Upper lobe of left lung (tissue), 6 donors: ENCODE data around the gene ACD. TPM values are rescaled to one million over a fixed set of nuclear protein-coding genes. Genes with fewer than 3 reads are reported as not detected.

ENCODE experiments used
- ATAC-seq, 2 donors: fragments of 200-7000 bp; cut with Tn5 transposase; one replicate each; pipeline ENCODE4 v1.9.1; 2022; ENCODE audit warnings: mild to moderate bottlenecking in 2 of 2, moderate library complexity in 2 of 2; ENCODE audit not compliant: low FRiP score in 2 of 2
- DNase-seq, 2 donors: peaks; one replicate each; pipeline ENCODE4 v3.0.0-alpha.2; 2019 to 2020
- H3K27ac ChIP-seq, 4 donors: fragments of 200-600 bp; sonication (generic); one replicate each; pipeline ENCODE4 v1.5.1; 2016 to 2019
- H3K27me3 ChIP-seq, 4 donors: fragments of 200-600 bp; sonication (generic); one replicate each; pipeline ENCODE4 v1.5.1; 2017 to 2019
- H3K36me3 ChIP-seq, 4 donors: fragments of 200-600 bp; sonication (generic); one replicate each; pipeline ENCODE4 v1.5.1; 2016 to 2019
- H3K4me1 ChIP-seq, 4 donors: fragments of 200-600 bp; sonication (generic); one replicate each; pipeline ENCODE4 v1.5.1; 2018 to 2019
- H3K4me3 ChIP-seq, 4 donors: fragments of 200-600 bp; sonication (generic); one replicate each; pipeline ENCODE4 v1.5.1; 2017 to 2019; ENCODE audit warnings: mild to moderate bottlenecking in 2 of 4, moderate library complexity in 1 of 4
- H3K9me3 ChIP-seq, 4 donors: fragments of 200-600 bp; sonication (generic); one replicate each; pipeline ENCODE4 v1.5.1; 2018 to 2019
- EP300 ChIP-seq, 4 donors: sonication (generic); formaldehyde crosslinking; IDR thresholded peaks; one replicate each; pipeline ENCODE4 v1.5.1; 2017; ENCODE audit warnings: antibody characterized with exemption in 4 of 4, control low read depth in 2 of 4
- POLR2A ChIP-seq, 4 donors: fragments of 450-650 bp; IDR thresholded peaks; one replicate each; pipeline ENCODE4 v1.5.1; 2016 to 2017; ENCODE audit warnings: antibody characterized with exemption in 4 of 4, mild to moderate bottlenecking in 2 of 4
- POLR2AphosphoS5 ChIP-seq, 2 donors: sonication (generic); formaldehyde crosslinking; IDR thresholded peaks; one replicate each; pipeline ENCODE4 v1.5.1; 2017; ENCODE audit warnings: antibody characterized with exemption in 2 of 2
- WGBS, 2 donors: methylation state at CpG; one replicate each; pipeline ENCODE4 v1.1.5; 2017 to 2018; 5-methylcytosine and 5-hydroxymethylcytosine counted together
- total RNA-seq, 6 donors: library from RNA; depleted of rRNA in 4 of 6; stranded (reverse); fragments of >200 nt in 4 of 6; gene quantifications; one replicate each; pipeline versions ENCODE4 v1.1.0 to v1.2.1, GENCODE V29; 2016 to 2021
- TF ChIP-seq, protein P1 (sequence below), 6 experiments: fragments of 450-650 bp in 4 of 6; fragments of 200-600 bp in 2 of 6; sonication (generic) in 2 of 6; IDR thresholded peaks; one replicate each; pipeline ENCODE4 v1.5.1; 2016 to 2019; ENCODE audit warnings: antibody characterized with exemption in 6 of 6
- donor health status: DM: no; HTN: no; CAD: no; lungs with moderate emphysema.
- donor health status: DM: no; HTN: yes; CAD: no; lungs with severe emphysema.

ACD gene
- total RNA-seq, 6 donors from 2014 or later, result 15.8 to 25.1 (median 18.8) TPM

DNA sequence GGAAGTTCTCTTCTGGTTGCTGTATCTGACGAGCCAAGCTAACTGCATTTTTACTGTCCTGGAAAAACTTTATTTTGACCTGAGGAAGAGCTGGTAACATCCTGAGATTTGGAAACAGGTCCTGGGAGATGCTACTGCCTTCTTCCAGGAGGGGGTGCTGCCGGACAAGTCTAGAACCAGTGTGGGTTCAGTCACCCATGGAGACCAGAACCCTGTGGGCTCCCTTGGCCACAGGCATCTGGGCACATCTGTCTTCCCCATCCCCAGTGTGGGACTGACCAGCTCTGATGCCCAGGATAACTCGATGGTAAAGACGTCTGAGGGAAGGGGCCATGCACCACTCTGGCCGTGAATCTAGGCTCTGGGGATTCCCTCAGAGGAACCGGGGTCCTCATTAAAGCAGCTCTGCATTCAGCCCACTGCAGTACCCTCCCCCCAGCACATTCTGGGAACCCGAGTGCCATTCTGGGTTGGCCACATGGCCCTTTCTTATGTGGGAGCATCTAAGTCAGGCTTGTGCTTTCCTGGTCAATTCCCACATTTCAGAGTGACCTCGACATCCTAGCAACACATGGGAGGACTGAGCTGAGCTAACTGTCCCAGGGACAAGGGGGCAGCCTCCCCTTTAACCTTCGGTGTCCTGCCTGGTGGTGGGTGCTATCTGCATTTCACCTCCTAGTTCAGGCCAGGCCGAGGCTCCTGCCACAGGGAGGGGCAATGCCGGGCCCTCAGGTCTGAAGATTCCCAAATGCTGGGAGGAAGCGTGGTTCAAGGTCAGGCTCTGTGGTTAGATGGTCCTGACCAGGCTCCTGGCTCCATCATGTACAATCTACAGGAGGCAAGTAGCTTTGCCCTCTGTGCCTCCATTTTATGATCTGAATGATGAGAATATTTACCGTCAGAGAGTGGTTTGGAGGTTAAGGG is 12.9 kb upstream of the ACD start:
- H3K4me1 ChIP-seq, result peaks cover 40 to 62% (median 47%) of the 10 kb centered on the region in 4 donors
- WGBS, 2 donors, result 28 to 41% methylated on average over 8 to 12 of the region's 13 CpGs
- no peaks in the 10 kb centered on the region for H3K27me3 ChIP-seq
- peaks cover 0 to 6% (median 2%) of the 10 kb centered on the region in 4 donors for H3K36me3 ChIP-seq
- peak in 1 of 2 donors; percentile 80 for DNase-seq
- peak overlapping the region; percentile 76 to 90 (median 88) for H3K27ac ChIP-seq
- H3K4me3 ChIP-seq, result no peak overlapping the region
- no peaks in the 10 kb centered on the region for H3K9me3 ChIP-seq
- peak; percentile 74 for ATAC-seq
- TF ChIP-seq, protein P1, sequence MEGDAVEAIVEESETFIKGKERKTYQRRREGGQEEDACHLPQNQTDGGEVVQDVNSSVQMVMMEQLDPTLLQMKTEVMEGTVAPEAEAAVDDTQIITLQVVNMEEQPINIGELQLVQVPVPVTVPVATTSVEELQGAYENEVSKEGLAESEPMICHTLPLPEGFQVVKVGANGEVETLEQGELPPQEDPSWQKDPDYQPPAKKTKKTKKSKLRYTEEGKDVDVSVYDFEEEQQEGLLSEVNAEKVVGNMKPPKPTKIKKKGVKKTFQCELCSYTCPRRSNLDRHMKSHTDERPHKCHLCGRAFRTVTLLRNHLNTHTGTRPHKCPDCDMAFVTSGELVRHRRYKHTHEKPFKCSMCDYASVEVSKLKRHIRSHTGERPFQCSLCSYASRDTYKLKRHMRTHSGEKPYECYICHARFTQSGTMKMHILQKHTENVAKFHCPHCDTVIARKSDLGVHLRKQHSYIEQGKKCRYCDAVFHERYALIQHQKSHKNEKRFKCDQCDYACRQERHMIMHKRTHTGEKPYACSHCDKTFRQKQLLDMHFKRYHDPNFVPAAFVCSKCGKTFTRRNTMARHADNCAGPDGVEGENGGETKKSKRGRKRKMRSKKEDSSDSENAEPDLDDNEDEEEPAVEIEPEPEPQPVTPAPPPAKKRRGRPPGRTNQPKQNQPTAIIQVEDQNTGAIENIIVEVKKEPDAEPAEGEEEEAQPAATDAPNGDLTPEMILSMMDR (IDR thresholded peaks at IDR 0.05), result peak; percentile 67 to 80 (median 74)
- no peak for TF ChIP-seq EP300 (IDR thresholded peaks at IDR 0.05)

DNA sequence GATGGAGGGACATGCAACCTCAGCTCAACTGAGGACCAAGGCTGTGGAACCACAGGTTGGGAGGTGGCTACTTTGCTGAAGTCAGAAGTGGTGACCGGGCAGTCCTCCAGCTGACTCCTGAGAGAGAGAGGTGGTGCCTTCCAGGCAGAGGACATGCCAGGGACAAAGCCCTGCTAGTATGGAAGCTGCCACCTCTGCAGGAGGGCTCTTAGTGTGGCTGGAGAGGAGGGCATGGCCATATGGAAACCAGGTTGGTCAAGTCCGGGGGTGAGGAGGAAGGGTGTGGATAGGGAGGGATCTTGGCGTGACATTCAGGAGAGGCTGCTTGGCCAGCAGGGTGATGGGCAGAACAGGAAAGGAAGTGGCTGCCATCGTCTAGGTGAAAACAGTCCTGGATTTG is 12.2 kb upstream of the ACD start:
- WGBS, 2 donors, result 25 to 30% methylated on average over 4 of the region's 4 CpGs

DNA sequence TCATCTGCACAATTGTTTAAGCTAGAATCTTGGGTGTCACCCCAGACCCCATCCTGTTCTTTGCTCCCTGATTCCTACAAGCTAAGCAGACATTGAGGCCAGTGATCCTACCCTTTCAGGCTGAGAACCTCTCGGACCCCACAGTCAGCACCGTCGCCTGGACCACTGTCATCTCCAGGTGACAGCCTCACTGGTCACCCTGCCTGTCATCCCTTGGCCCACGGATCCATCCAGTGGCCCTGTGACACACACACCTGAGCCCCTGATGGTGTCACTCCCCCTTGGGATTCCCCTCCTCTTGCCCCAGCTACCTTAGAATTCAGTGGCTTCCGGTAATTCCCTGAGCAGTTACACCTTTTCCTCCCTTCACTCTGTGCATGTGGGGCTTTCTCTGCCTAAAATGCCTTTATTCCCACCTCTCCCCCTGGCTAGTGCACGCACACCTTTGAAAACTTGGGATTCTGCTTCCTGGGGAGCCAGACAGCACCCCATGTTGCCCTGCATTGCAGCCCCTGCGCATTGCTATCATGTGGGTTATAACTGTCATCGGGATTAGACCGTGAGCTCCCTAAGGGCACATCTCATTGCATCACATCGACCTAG is 9.5 kb upstream of the ACD start:
- peaks cover 50 to 61% (median 53%) of the 10 kb centered on the region in 4 donors for H3K4me1 ChIP-seq
- WGBS, 2 donors, result 93 to 94% methylated on average over 6 to 10 of the region's 10 CpGs
- ATAC-seq (no peak), DNase-seq (no peak)
- H3K36me3 ChIP-seq, result peaks cover 0 to 5% (median 0%) of the 10 kb centered on the region in 4 donors
- TF ChIP-seq EP300 (IDR thresholded peaks at IDR 0.05) (no peak), POLR2A (IDR thresholded peaks at IDR 0.05) (no peak), POLR2AphosphoS5 (IDR thresholded peaks at IDR 0.05) (no peak)
- TF ChIP-seq, protein P1 (IDR thresholded peaks at IDR 0.05), result no peak
- H3K27me3 ChIP-seq, result no peaks in the 10 kb centered on the region
- no peaks in the 10 kb centered on the region for H3K9me3 ChIP-seq
- no peak overlapping the region for H3K4me3 ChIP-seq
- H3K27ac ChIP-seq, result no peak overlapping the region

More for the DNA sequence above, 12.2 kb upstream of the ACD start:
- Histone ChIP-seq H3K9me3 (no peaks in the 10 kb centered on the region), H3K36me3 (peaks cover 0 to 6% (median 2%) of the 10 kb centered on the region in 4 donors), H3K4me3 (no peak overlapping the region), H3K4me1 (peaks cover 47 to 64% (median 51%) of the 10 kb centered on the region in 4 donors), H3K27ac (peak overlapping the region in 3 of 4 donors; percentile 30 to 90 (median 88)), H3K27me3 (no peaks in the 10 kb centered on the region)
- ATAC-seq (no peak), DNase-seq (peak in 1 of 2 donors; percentile 87)
- TF ChIP-seq, protein P1 (IDR thresholded peaks at IDR 0.05), result no peak
- TF ChIP-seq POLR2A (IDR thresholded peaks at IDR 0.05), result no peak
- no peak for TF ChIP-seq POLR2AphosphoS5 (IDR thresholded peaks at IDR 0.05)
- no peak for TF ChIP-seq EP300 (IDR thresholded peaks at IDR 0.05)

DNA sequence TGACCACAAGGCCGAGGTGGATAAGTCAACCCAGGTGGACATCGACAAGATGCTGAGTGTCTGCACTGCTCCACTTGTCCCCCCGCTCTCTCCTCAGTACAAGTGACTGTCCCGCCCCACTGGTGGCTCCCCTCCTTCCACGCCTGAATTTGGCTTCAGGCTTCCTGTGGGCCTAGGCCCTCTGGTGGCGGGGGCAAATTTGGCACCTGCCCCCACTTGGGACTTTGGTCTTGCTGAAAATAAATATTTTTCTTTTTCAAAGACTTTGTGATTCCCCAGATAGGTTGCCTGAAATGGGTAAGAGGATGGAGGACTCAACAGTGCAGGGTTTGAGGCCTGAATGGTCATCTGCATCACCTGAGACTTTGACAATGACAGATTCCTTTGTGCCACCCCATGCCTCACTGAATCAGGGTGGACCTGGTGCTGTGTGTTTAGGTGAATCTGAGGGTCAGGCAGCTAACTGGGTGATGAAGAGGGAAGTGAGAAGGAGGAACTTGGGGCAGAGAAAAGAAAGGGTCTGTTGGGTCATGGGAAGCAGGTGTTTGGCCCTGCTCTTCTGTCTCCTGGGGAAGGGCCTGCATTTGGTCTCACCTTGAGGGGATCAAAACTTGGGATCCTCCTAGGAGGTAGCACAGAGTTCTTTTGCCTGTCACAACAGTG is 8.6 kb upstream of the ACD start:
- ATAC-seq, result no peak
- DNase-seq, result no peak
- WGBS, 2 donors, result 81 to 91% methylated on average over 6 of the region's 6 CpGs
- Histone ChIP-seq H3K36me3 (peaks cover 0 to 6% (median 2%) of the 10 kb centered on the region in 4 donors), H3K27me3 (no peaks in the 10 kb centered on the region), H3K27ac (peak overlapping the region in 2 of 4 donors; percentile 96 to 97), H3K4me3 (no peak overlapping the region), H3K4me1 (peaks cover 41 to 51% (median 43%) of the 10 kb centered on the region in 4 donors), H3K9me3 (no peaks in the 10 kb centered on the region)
- TF ChIP-seq POLR2AphosphoS5 (IDR thresholded peaks at IDR 0.05) (no peak), EP300 (IDR thresholded peaks at IDR 0.05) (no peak), POLR2A (IDR thresholded peaks at IDR 0.05) (no peak)
- TF ChIP-seq, protein P1 (IDR thresholded peaks at IDR 0.05), result no peak
